ENCODE data around the gene BBS9. TPM values are rescaled to one million over a fixed set of nuclear protein-coding genes. Genes with fewer than 3 reads are reported as not detected.

BBS9 gene
- polyA plus RNA-seq, 1 experiment, result 6.5 TPM

DNA sequence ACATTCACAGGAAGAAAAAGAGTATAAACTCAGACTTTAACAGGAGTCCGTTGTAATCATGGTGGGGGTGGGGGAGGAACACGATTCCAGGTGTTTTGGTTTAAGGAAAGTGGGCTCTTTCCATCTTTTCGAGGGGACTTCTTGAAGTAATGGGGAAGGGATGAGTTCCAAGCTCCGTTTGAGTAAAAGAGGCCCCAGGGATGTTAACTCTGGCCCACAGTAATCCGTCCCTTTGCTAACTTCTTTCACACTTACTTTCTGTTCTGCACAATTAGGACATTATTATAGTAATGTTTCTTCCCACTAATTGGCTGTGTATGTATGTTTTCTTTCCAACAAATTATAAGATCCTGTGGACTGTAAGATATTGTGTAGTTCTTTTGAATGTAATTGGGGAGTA, 374.4 kb downstream of the BBS9 start:
- TF ChIP-seq, protein P1, sequence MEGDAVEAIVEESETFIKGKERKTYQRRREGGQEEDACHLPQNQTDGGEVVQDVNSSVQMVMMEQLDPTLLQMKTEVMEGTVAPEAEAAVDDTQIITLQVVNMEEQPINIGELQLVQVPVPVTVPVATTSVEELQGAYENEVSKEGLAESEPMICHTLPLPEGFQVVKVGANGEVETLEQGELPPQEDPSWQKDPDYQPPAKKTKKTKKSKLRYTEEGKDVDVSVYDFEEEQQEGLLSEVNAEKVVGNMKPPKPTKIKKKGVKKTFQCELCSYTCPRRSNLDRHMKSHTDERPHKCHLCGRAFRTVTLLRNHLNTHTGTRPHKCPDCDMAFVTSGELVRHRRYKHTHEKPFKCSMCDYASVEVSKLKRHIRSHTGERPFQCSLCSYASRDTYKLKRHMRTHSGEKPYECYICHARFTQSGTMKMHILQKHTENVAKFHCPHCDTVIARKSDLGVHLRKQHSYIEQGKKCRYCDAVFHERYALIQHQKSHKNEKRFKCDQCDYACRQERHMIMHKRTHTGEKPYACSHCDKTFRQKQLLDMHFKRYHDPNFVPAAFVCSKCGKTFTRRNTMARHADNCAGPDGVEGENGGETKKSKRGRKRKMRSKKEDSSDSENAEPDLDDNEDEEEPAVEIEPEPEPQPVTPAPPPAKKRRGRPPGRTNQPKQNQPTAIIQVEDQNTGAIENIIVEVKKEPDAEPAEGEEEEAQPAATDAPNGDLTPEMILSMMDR (IDR thresholded peaks at IDR 0.05; ENCODE audit: insufficient read depth, low read depth, low read length), result no peak
- CTCF ChIA-PET, result no interaction called here
- Histone ChIP-seq H3K36me3 (ENCODE audit: control insufficient read depth, insufficient read depth, low read length) (no peaks in the 10 kb centered on the region), H3K4me3 (ENCODE audit: low read depth, low read length) (no peak overlapping the region), H3K27me3 (ENCODE audit: control insufficient read depth, insufficient read depth, low read length) (no peaks in the 10 kb centered on the region)
- POLR2A ChIA-PET, result no interaction called here
- DNase-seq (ENCODE audit: low read depth), result no peak

DNA sequence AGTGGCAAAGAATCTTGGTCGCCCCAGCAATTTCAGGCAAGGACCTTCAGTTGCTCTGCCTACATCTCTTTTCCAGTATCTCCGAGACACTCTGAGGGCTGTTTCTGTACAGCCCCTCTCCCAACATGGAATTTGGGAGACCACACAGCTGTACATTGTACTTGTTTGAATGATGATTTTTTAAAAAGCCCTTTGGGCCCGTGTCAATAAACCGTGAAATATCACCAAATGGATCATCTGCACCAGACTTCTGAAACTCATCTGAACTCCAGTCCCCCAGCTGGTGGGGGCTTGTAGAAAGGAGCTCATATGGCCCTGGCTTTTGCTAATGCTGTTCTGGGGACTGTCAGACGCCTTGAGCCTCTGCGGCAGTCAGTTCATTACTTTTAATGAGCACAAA, 374.9 kb downstream of the BBS9 start:
- Histone ChIP-seq H3K36me3 (ENCODE audit: control insufficient read depth, insufficient read depth, low read length) (no peaks in the 10 kb centered on the region), H3K27me3 (ENCODE audit: control insufficient read depth, insufficient read depth, low read length) (no peaks in the 10 kb centered on the region), H3K4me3 (ENCODE audit: low read depth, low read length) (no peak overlapping the region)
- TF ChIP-seq, protein P1 (IDR thresholded peaks at IDR 0.05; ENCODE audit: insufficient read depth, low read depth, low read length), result no peak
- no peak for DNase-seq (ENCODE audit: low read depth)
- ChIA-PET POLR2A (no interaction called here), CTCF (no interaction called here)

DNA sequence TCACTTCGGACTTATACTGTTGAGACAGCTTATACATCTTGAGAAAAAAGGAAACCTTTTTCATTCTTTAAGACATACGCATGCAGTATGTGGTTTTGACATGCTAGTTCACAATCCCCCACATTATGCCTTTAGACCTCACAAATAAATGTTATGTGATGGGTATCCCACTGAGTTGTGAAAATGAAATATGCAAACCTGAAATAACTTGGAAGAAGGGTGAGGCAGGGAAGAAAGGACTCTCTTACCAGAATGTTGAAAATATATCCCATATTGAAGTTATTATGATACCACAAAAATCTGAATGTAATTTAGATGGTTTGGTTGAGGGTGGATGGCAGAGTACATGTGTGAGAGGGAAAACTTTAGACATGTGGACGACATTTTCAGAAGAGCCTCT, 379.8 kb downstream of the BBS9 start:
- ChIA-PET CTCF (no interaction called here), POLR2A (no interaction called here)
- no peak overlapping the region for H3K4me3 ChIP-seq (ENCODE audit: low read depth, low read length)
- no peaks in the 10 kb centered on the region for H3K36me3 ChIP-seq (ENCODE audit: control insufficient read depth, insufficient read depth, low read length)
- no peak for DNase-seq (ENCODE audit: low read depth)
- TF ChIP-seq, protein P1 (IDR thresholded peaks at IDR 0.05; ENCODE audit: insufficient read depth, low read depth, low read length), result no peak
- no peaks in the 10 kb centered on the region for H3K27me3 ChIP-seq (ENCODE audit: control insufficient read depth, insufficient read depth, low read length)

DNA sequence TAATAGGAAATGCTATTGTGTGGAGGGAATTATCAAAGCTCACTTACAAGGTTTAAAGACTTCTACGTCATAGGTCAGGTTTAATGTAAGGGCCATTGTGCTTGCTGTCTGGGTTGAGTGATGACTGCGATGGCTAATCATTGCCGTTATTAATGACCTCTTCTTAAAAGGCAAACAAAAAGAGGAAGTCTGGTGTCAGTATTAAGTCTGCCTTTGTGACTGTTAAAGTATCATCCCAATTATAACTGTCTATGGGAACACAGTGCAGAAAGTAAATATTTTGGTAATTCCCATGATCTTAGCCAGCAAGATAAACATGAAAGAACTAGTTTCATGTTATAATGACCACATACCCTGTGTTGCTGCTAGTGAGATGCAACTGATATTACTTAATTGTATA, 382.4 kb downstream of the BBS9 start:
- no peak for DNase-seq (ENCODE audit: low read depth)
- Histone ChIP-seq H3K27me3 (ENCODE audit: control insufficient read depth, insufficient read depth, low read length) (no peaks in the 10 kb centered on the region), H3K36me3 (ENCODE audit: control insufficient read depth, insufficient read depth, low read length) (no peaks in the 10 kb centered on the region), H3K4me3 (ENCODE audit: low read depth, low read length) (no peak overlapping the region)
- TF ChIP-seq, protein P1 (IDR thresholded peaks at IDR 0.05; ENCODE audit: insufficient read depth, low read depth, low read length), result no peak
- ChIA-PET CTCF (no interaction called here), POLR2A (no interaction called here)

DNA sequence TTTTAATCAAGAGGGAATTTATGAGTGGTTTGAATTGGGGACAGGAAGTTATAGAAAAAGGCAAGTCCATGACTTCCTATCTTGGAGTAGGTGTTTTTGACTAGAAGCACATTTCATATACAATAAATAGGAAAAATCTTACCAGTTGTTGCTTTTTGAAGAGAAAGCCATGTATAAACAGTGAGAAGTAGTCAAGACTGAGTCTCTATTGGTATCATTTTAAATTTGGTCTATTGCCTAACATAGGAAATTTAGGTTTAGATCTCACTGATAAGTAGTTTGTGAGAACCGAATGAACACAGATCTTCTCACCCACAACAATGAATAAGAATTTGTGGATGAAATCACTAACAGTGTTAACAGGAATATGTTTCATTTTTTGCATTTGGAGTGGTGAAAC, 387.2 kb downstream of the BBS9 start:
- TF ChIP-seq, protein P1 (IDR thresholded peaks at IDR 0.05; ENCODE audit: insufficient read depth, low read depth, low read length), result no peak
- H3K4me3 ChIP-seq (ENCODE audit: low read depth, low read length), result no peak overlapping the region
- H3K36me3 ChIP-seq (ENCODE audit: control insufficient read depth, insufficient read depth, low read length), result no peaks in the 10 kb centered on the region
- H3K27me3 ChIP-seq (ENCODE audit: control insufficient read depth, insufficient read depth, low read length), result no peaks in the 10 kb centered on the region
- POLR2A ChIA-PET, result no interaction called here
- DNase-seq (ENCODE audit: low read depth), result no peak
- CTCF ChIA-PET, result no interaction called here

Measured in BJ (cell line).